Prostate gland (tissue), 2 donors: Measurements from ENCODE around the gene TNFSF9. TPM values are rescaled to one million over a fixed set of nuclear protein-coding genes. Genes with fewer than 3 reads are reported as not detected.

Source experiments
- DNase-seq: peaks from one replicate; pipeline ENCODE4 v3.0.0-alpha.2; 2019; ENCODE audit warnings: low spot score
- H3K27ac ChIP-seq, 2 donors: fragments of 200-600 bp; sonication (generic); 2 replicates each; pipeline ENCODE4 v1.5.1; 2017 to 2019
- H3K27me3 ChIP-seq: fragments of 200-600 bp; sonication (generic); replicated peaks from 2 replicates; pipeline ENCODE4 v1.5.1; 2019; ENCODE audit not compliant: insufficient read depth
- H3K36me3 ChIP-seq, 2 donors: fragments of 200-600 bp; sonication (generic); 1 replicate in 1 of 2; 2 replicates in 1 of 2; pipeline versions ENCODE4 v1.5.1 to v1.8.1; 2017 to 2019
- H3K4me1 ChIP-seq: fragments of 200-600 bp; sonication (generic); replicated peaks from 2 replicates; pipeline ENCODE4 v1.5.1; 2019
- H3K4me3 ChIP-seq, 2 donors: fragments of 200-600 bp; sonication (generic); 2 replicates each; pipeline ENCODE4 v1.5.1; 2017 to 2019
- H3K9me3 ChIP-seq: fragments of 200-600 bp; sonication (generic); 2 replicates; pipeline ENCODE4 v1.5.1; 2017
- CTCF ChIP-seq, 4 experiments: fragments of 200-600 bp in 2 of 4; fragments of 450-650 bp in 2 of 4; sonication (generic) in 2 of 4; IDR thresholded peaks; 1 replicate in 3 of 4; 2 replicates in 1 of 4; pipeline ENCODE4 v1.5.1; 2016 to 2019; ENCODE audit warnings: antibody characterized with exemption in 4 of 4, mild to moderate bottlenecking in 2 of 4, moderate library complexity in 2 of 4
- POLR2A ChIP-seq: fragments of 450-650 bp; IDR thresholded peaks from one replicate; pipeline ENCODE4 v1.6.1; 2016; ENCODE audit warnings: antibody characterized with exemption, mild to moderate bottlenecking
- POLR2AphosphoS5 ChIP-seq: sonication (generic); formaldehyde crosslinking; IDR thresholded peaks from one replicate; pipeline ENCODE4 v1.6.1; 2017; ENCODE audit warnings: antibody characterized with exemption
- WGBS: methylation state at CpG from one replicate; pipeline ENCODE4 v1.1.5; 2018; 5-methylcytosine and 5-hydroxymethylcytosine counted together
- intact Hi-C: fragments of 100-400 bp; cut with DNase I; formaldehyde crosslinking; loops from one replicate; pipeline ENCODE4 v1.14.2; 2022
- total RNA-seq, 2 donors: library from RNA; depleted of rRNA; stranded (reverse); fragments of >200 nt; gene quantifications; one replicate each; pipeline ENCODE4 v1.1.0, GENCODE V29; 2016

The TNFSF9 gene
- total RNA-seq, 2 donors from 2014 or later, result 4.5 TPM; not detected in 1

- DNase-seq, result no peak
- no peak for TF ChIP-seq POLR2AphosphoS5
- WGBS, result 83% methylated on average over 8 of the region's 8 CpGs
- Histone ChIP-seq H3K27me3 (no peaks in the 10 kb centered on the region), H3K4me1 (no peaks in the 10 kb centered on the region), H3K4me3 (no peak overlapping the region), H3K9me3 (no peaks in the 10 kb centered on the region), H3K36me3 (no peaks in the 10 kb centered on the region), H3K27ac (no peak overlapping the region)
- intact Hi-C loops, result no loop called here
Observed at GRCh38 chr19:6494438-6495036, 36.3 kb upstream of the TNFSF9 start.

GRCh38 chr19:6495947-6496346 is 34.9 kb upstream of the TNFSF9 start:
- WGBS, result 92% methylated on average over 19 of the region's 19 CpGs
- no peaks in the 10 kb centered on the region for H3K9me3 ChIP-seq
- no peaks in the 10 kb centered on the region for H3K4me1 ChIP-seq
- H3K27ac ChIP-seq, result no peak overlapping the region
- TF ChIP-seq CTCF (IDR thresholded peaks at IDR 0.05) (no peak), POLR2A (no peak), POLR2AphosphoS5 (no peak)
- H3K4me3 ChIP-seq, result no peak overlapping the region
- DNase-seq, result no peak
- intact Hi-C loops, result no loop called here
- H3K36me3 ChIP-seq, result no peaks in the 10 kb centered on the region
- peaks cover 3% of the 10 kb centered on the region for H3K27me3 ChIP-seq

- no peak for TF ChIP-seq POLR2AphosphoS5
- TF ChIP-seq CTCF (IDR thresholded peaks at IDR 0.05), result no peak
- TF ChIP-seq POLR2A, result no peak
- Histone ChIP-seq H3K36me3 (no peaks in the 10 kb centered on the region), H3K4me3 (no peak overlapping the region), H3K27me3 (peaks cover 15% of the 10 kb centered on the region), H3K9me3 (no peaks in the 10 kb centered on the region), H3K4me1 (peaks cover 4% of the 10 kb centered on the region), H3K27ac (no peak overlapping the region)
- 71% methylated on average over 7 of the region's 7 CpGs for WGBS
- no peak for DNase-seq
- intact Hi-C loops, result no loop called here
Observed at GRCh38 chr19:6498294-6499036, 32.4 kb upstream of the TNFSF9 start.

- peaks cover 15% of the 10 kb centered on the region for H3K27me3 ChIP-seq
- H3K36me3 ChIP-seq, result no peaks in the 10 kb centered on the region
- H3K4me3 ChIP-seq, result no peak overlapping the region
- H3K9me3 ChIP-seq, result no peaks in the 10 kb centered on the region
- 67% methylated on average over 17 of the region's 17 CpGs for WGBS
- H3K27ac ChIP-seq, result no peak overlapping the region
- H3K4me1 ChIP-seq, result peaks cover 4% of the 10 kb centered on the region
- intact Hi-C loops, result no loop called here
- no peak for DNase-seq
- TF ChIP-seq CTCF (IDR thresholded peaks at IDR 0.05) (no peak), POLR2A (no peak), POLR2AphosphoS5 (no peak)
Observed at GRCh38 chr19:6499052-6499790, 31.6 kb upstream of the TNFSF9 start.

GRCh38 chr19:6500837-6501739 is 29.7 kb upstream of the TNFSF9 start:
- no peak overlapping the region for H3K4me3 ChIP-seq
- H3K4me1 ChIP-seq, result peaks cover 4% of the 10 kb centered on the region
- 58% methylated on average over 24 of the region's 24 CpGs for WGBS
- peaks cover 15% of the 10 kb centered on the region for H3K27me3 ChIP-seq
- no peak overlapping the region for H3K27ac ChIP-seq
- no peaks in the 10 kb centered on the region for H3K9me3 ChIP-seq
- DNase-seq, result no peak
- TF ChIP-seq POLR2A (no peak), CTCF (IDR thresholded peaks at IDR 0.05) (no peak), POLR2AphosphoS5 (no peak)
- no peaks in the 10 kb centered on the region for H3K36me3 ChIP-seq
- intact Hi-C loops, result no loop called here
